Fibroblast of lung (primary cell): ENCODE results near the gene CACUL1. TPM values are rescaled to one million over a fixed set of nuclear protein-coding genes. Genes with fewer than 3 reads are reported as not detected.

Source experiments
- DNase-seq, 2 donors: peaks; one replicate each; pipeline versions ENCODE4 v3.0.0 to v3.0.0-alpha.2; 2010; ENCODE audit warnings: low read depth in 2 of 2
- H2AFZ ChIP-seq: 2 replicates; pipeline ENCODE4 v1.5.1; 2012; ENCODE audit warnings: low read length, control low read depth, inconsistent platforms
- H3K27ac ChIP-seq: 2 replicates; pipeline ENCODE4 v1.5.1; 2011; ENCODE audit warnings: low read length, control low read depth; ENCODE audit not compliant: insufficient read depth
- H3K27me3 ChIP-seq: 2 replicates; pipeline ENCODE4 v1.5.1; 2011; ENCODE audit warnings: mild to moderate bottlenecking, low read length; ENCODE audit not compliant: control insufficient read depth, insufficient read depth
- H3K36me3 ChIP-seq: 2 replicates; pipeline ENCODE4 v1.5.1; 2011; ENCODE audit warnings: low read length; ENCODE audit not compliant: control insufficient read depth, insufficient read depth
- H3K4me1 ChIP-seq: 2 replicates; pipeline ENCODE4 v1.5.1; 2011; ENCODE audit warnings: low read length; ENCODE audit not compliant: control insufficient read depth, insufficient read depth; ENCODE audit errors: extremely low read depth
- H3K4me2 ChIP-seq: 2 replicates; pipeline ENCODE4 v1.5.1; 2011; ENCODE audit warnings: low read length, control low read depth; ENCODE audit not compliant: insufficient read depth; ENCODE audit errors: extremely low read depth
- H3K4me3 ChIP-seq, 4 experiments: fragments of 200-600 bp in 1 of 4; sonication (generic) in 1 of 4; replicated peaks in 1 of 4; 2 replicates each; pipeline ENCODE4 v1.5.1; 2011 to 2016; ENCODE audit warnings: low read length in 4 of 4, low read depth in 3 of 4, mild to moderate bottlenecking in 3 of 4, control low read depth in 2 of 4, inconsistent platforms in 1 of 4, mixed read lengths in 1 of 4; ENCODE audit not compliant: insufficient read depth in 1 of 4; ENCODE audit errors: control extremely low read depth in 1 of 4
- H3K79me2 ChIP-seq: 2 replicates; pipeline ENCODE4 v1.5.1; 2012; ENCODE audit warnings: mild to moderate bottlenecking, low read length, inconsistent platforms; ENCODE audit not compliant: control insufficient read depth, insufficient read depth
- H3K9ac ChIP-seq: 2 replicates; pipeline ENCODE4 v1.5.1; 2011; ENCODE audit warnings: mild to moderate bottlenecking, low read length, control low read depth; ENCODE audit not compliant: insufficient read depth
- H3K9me3 ChIP-seq: 2 replicates; pipeline ENCODE4 v1.5.1; 2012; ENCODE audit warnings: low read depth, low read length; ENCODE audit not compliant: control insufficient read depth, insufficient read depth
- H4K20me1 ChIP-seq: 2 replicates; pipeline ENCODE4 v1.5.1; 2011; ENCODE audit warnings: low read length; ENCODE audit not compliant: control insufficient read depth, insufficient read depth; ENCODE audit errors: extremely low read depth
- CTCF ChIP-seq, 2 donors: IDR thresholded peaks in 1 of 2; conservative IDR thresholded peaks in 1 of 2; 1 replicate in 1 of 2; 2 replicates in 1 of 2; pipeline ENCODE4 v1.5.1; 2011 to 2012; ENCODE audit warnings: low read length in 2 of 2, control low read depth in 1 of 2, inconsistent platforms in 1 of 2, low read depth in 1 of 2, mild to moderate bottlenecking in 1 of 2
- EZH2 ChIP-seq: IDR thresholded peaks from 2 replicates; pipeline ENCODE4 v1.5.1; 2012; ENCODE audit warnings: low read length, control low read depth, mild to moderate bottlenecking; ENCODE audit errors: missing control alignments
- polyA plus RNA-seq, 2 donors: library from polyadenylated mRNA; depleted of rRNA in 1 of 2; stranded (reverse) in 1 of 2; unstranded in 1 of 2; fragments of >200 nt; gene quantifications; 2 replicates each; pipeline ENCODE4 v1.2.1, GENCODE V29; 2011 to 2012; ENCODE audit warnings: missing spikeins in 1 of 2
- total RNA-seq: library from RNA; depleted of rRNA; stranded (reverse); fragments of >200 nt; gene quantifications from 2 replicates; pipeline ENCODE4 v1.2.1, GENCODE V29; 2014

CACUL1 gene
- total and polyA plus RNA-seq, 2 donors (not counting 1 experiment from before 2014, with no cell fraction given), result 15.7 to 25.3 TPM

- no peak overlapping the region for H2AFZ ChIP-seq
- no peak for DNase-seq
- no peak overlapping the region for H3K27ac ChIP-seq
- H3K4me3 ChIP-seq, result no peak overlapping the region
- H4K20me1 ChIP-seq, result no peaks in the 10 kb centered on the region
- no peak overlapping the region for H3K4me2 ChIP-seq
- H3K79me2 ChIP-seq, result no peaks in the 10 kb centered on the region
- no peaks in the 10 kb centered on the region for H3K4me1 ChIP-seq
- TF ChIP-seq EZH2 (no peak), CTCF (conservative IDR thresholded peaks at IDR 0.05 in 1 of 2, IDR thresholded peaks at IDR 0.05 in 1 of 2; ENCODE audit: low read depth in 1 of 2, low read length in 2 of 2) (no peak)
- no peaks in the 10 kb centered on the region for H3K27me3 ChIP-seq
- H3K9me3 ChIP-seq, result no peaks in the 10 kb centered on the region
- H3K36me3 ChIP-seq, result no peaks in the 10 kb centered on the region
- no peak overlapping the region for H3K9ac ChIP-seq
These were observed 38.8 kb upstream of the CACUL1 start for GRCh38 chr10:118793545-118793944.

GRCh38 chr10:118792526-118792925 is 37.8 kb upstream of the CACUL1 start:
- DNase-seq, result peak; percentile 8 to 51
- Histone ChIP-seq H3K36me3 (no peaks in the 10 kb centered on the region), H3K9ac (no peak overlapping the region), H3K9me3 (no peaks in the 10 kb centered on the region), H3K79me2 (no peaks in the 10 kb centered on the region), H2AFZ (no peak overlapping the region), H3K4me2 (no peak overlapping the region), H4K20me1 (no peaks in the 10 kb centered on the region), H3K27ac (no peak overlapping the region), H3K27me3 (no peaks in the 10 kb centered on the region), H3K4me3 (no peak overlapping the region), H3K4me1 (no peaks in the 10 kb centered on the region)
- TF ChIP-seq EZH2 (no peak), CTCF (conservative IDR thresholded peaks at IDR 0.05 in 1 of 2, IDR thresholded peaks at IDR 0.05 in 1 of 2; ENCODE audit: low read depth in 1 of 2, low read length in 2 of 2) (no peak)

- no peaks in the 10 kb centered on the region for H3K27me3 ChIP-seq
These were observed 35.3 kb upstream of the CACUL1 start for GRCh38 chr10:118790058-118790457.

More at GRCh38 chr10:118790058-118790457, 35.3 kb upstream of the CACUL1 start:
- TF ChIP-seq EZH2, result no peak
- no peak for TF ChIP-seq CTCF (conservative IDR thresholded peaks at IDR 0.05 in 1 of 2, IDR thresholded peaks at IDR 0.05 in 1 of 2; ENCODE audit: low read depth in 1 of 2, low read length in 2 of 2)
- Histone ChIP-seq H4K20me1 (no peaks in the 10 kb centered on the region), H3K4me2 (no peak overlapping the region), H3K36me3 (no peaks in the 10 kb centered on the region), H3K9me3 (no peaks in the 10 kb centered on the region), H2AFZ (no peak overlapping the region), H3K4me1 (no peaks in the 10 kb centered on the region), H3K4me3 (no peak overlapping the region), H3K27ac (no peak overlapping the region), H3K79me2 (no peaks in the 10 kb centered on the region), H3K9ac (no peak overlapping the region)
- no peak for DNase-seq
